K562 (cell line): ENCODE measurements around the gene MBD3. TPM values are rescaled to one million over a fixed set of nuclear protein-coding genes. Genes with fewer than 3 reads are reported as not detected.
A peak's percentile ranks its signal among the peaks of the same experiment; 100 is the strongest.

Experiments used
- BACH1 ChIP-seq: fragments of 200-800 bp; sonication (Bioruptor generic); IDR thresholded peaks from 2 replicates; pipeline ENCODE4 v1.6.1; 2016; ENCODE audit warnings: missing genetic modification characterization, missing compliant biosample characterization
- E2F5 ChIP-seq: sonication (generic); formaldehyde crosslinking; IDR thresholded peaks from 2 replicates; pipeline ENCODE4 v1.8.0; 2022; ENCODE audit warnings: mild to moderate bottlenecking, missing genetic modification reagents
- EP400 ChIP-seq: fragments of 450-650 bp; IDR thresholded peaks from 2 replicates; pipeline ENCODE4 v1.6.1; 2017; ENCODE audit warnings: antibody characterized with exemption, mild to moderate bottlenecking, moderate library complexity
- GABPB1 ChIP-seq: sonication (generic); formaldehyde crosslinking; IDR thresholded peaks from 2 replicates; pipeline ENCODE4 v1.8.0; 2022; ENCODE audit warnings: mild to moderate bottlenecking, missing genetic modification reagents
- GATAD2A ChIP-seq: fragments of 450-650 bp; IDR thresholded peaks from 2 replicates; pipeline ENCODE4 v1.6.1; 2017
- HDAC1 ChIP-seq, 2 experiments: fragments of 450-650 bp; IDR thresholded peaks; 2 replicates each; pipeline ENCODE4 v1.6.1; 2016 to 2017; ENCODE audit warnings: inconsistent platforms in 1 of 2, mild to moderate bottlenecking in 1 of 2, moderate library complexity in 1 of 2
- JUND ChIP-seq, 2 experiments: IDR thresholded peaks; 2 replicates in 1 of 2; 3 replicates in 1 of 2; pipeline ENCODE4 v1.6.1; 2011; ENCODE audit warnings: borderline replicate concordance in 2 of 2, low read depth in 2 of 2, low read length in 2 of 2, improper control_type of control experiment in 1 of 2, missing biosample characterization in 1 of 2, missing genetic modification characterization in 1 of 2, missing genetic modification reagents in 1 of 2
- MECOM ChIP-seq: fragments of 250-450 bp; sonication (Bioruptor Pico); IDR thresholded peaks from 2 replicates; pipeline ENCODE4 v1.8.0; 2022; ENCODE audit warnings: inconsistent platforms
- MXI1 ChIP-seq: IDR thresholded peaks from 2 replicates; pipeline ENCODE4 v1.6.1; 2011; ENCODE audit warnings: low read depth, mild to moderate bottlenecking, improper control_type of control experiment, low read length
- NFXL1 ChIP-seq: fragments of 450-650 bp; formaldehyde crosslinking; IDR thresholded peaks from 2 replicates; pipeline ENCODE4 v1.4.0; 2021; ENCODE audit warnings: mild to moderate bottlenecking
- RNF2 ChIP-seq: sonication (generic); IDR thresholded peaks from 2 replicates; pipeline ENCODE4 v1.6.1; 2016
- SMAD4 ChIP-seq: fragments of 250-450 bp; sonication (Bioruptor Pico); conservative IDR thresholded peaks from 2 replicates; pipeline ENCODE4 v1.8.0; 2021; ENCODE audit warnings: inconsistent platforms, mild to moderate bottlenecking, moderate library complexity
- SRSF3 ChIP-seq: fragments of 200-400 bp; formaldehyde crosslinking; IDR thresholded peaks from 2 replicates; pipeline ENCODE4 v1.6.1; 2016; ENCODE audit warnings: mild to moderate bottlenecking, low read length, moderate library complexity; ENCODE audit not compliant: insufficient read depth
- STAT6 ChIP-seq: sonication (generic); formaldehyde crosslinking; IDR thresholded peaks from 2 replicates; pipeline ENCODE4 v1.8.1; 2023; ENCODE audit warnings: mild to moderate bottlenecking, missing genetic modification reagents
- TCFL5 ChIP-seq: fragments of 250-450 bp; sonication (Bioruptor Pico); conservative IDR thresholded peaks from 2 replicates; pipeline ENCODE4 v1.6.1; 2021; ENCODE audit warnings: mild to moderate bottlenecking, moderate library complexity, matching md5 sums
- TEAD4 ChIP-seq, 2 experiments: sonication (generic) in 1 of 2; formaldehyde crosslinking in 1 of 2; IDR thresholded peaks; 2 replicates each; pipeline versions ENCODE4 v1.6.1 to v1.8.0; 2012 to 2022; ENCODE audit warnings: borderline replicate concordance in 1 of 2, inconsistent platforms in 1 of 2, low read length in 1 of 2, mild to moderate bottlenecking in 1 of 2, missing genetic modification reagents in 1 of 2
- TGIF2 ChIP-seq: sonication (generic); formaldehyde crosslinking; IDR thresholded peaks from 2 replicates; pipeline ENCODE4 v1.8.1; 2022; ENCODE audit warnings: mild to moderate bottlenecking, missing genetic modification reagents, moderate library complexity
- WHSC1 ChIP-seq: IDR thresholded peaks from one replicate; pipeline ENCODE4 v1.6.1; 2012; ENCODE audit warnings: low read length, control low read depth, inconsistent platforms
- XRCC5 ChIP-seq: fragments of 200-400 bp; formaldehyde crosslinking; IDR thresholded peaks from 2 replicates; pipeline ENCODE4 v1.6.1; 2017; ENCODE audit warnings: low read depth, mild to moderate bottlenecking, low read length
- YY1 ChIP-seq, 3 experiments: IDR thresholded peaks; 2 replicates each; pipeline ENCODE4 v1.6.1; 2011; ENCODE audit warnings: low read length in 2 of 3, mild to moderate bottlenecking in 2 of 3, moderate library complexity in 2 of 3, borderline replicate concordance in 1 of 3, control low read depth in 1 of 3, low read depth in 1 of 3; ENCODE audit not compliant: insufficient read depth in 3 of 3, insufficient replicate concordance in 2 of 3, control insufficient read depth in 1 of 3, insufficient read length in 1 of 3; ENCODE audit errors: extremely low read depth in 1 of 3
- ZNF24 ChIP-seq: fragments of 450-650 bp; IDR thresholded peaks from 2 replicates; pipeline ENCODE4 v1.6.1; 2016
- polyA plus RNA-seq, 8 experiments: library from polyadenylated mRNA; depleted of rRNA in 4 of 8; stranded (reverse) in 5 of 8; unstranded in 3 of 8; fragments of >200 nt; fragmentation: Nextera tagmentation in 2 of 8; fragmentation: Illumina TruSeq in 1 of 8; extraction: Ambion mirVana in 2 of 8; extraction: Trizol in 1 of 8; gene quantifications; 2 replicates each; pipeline versions ENCODE4 v1.2.1 to v1.2.3, GENCODE V29; 2011 to 2014; ENCODE audit warnings: inconsistent platforms in 1 of 8, missing spikeins in 1 of 8
- total RNA-seq, 7 experiments: library from RNA; depleted of rRNA in 6 of 7; stranded (reverse); fragments of >200 nt in 6 of 7; fragmentation: Illumina TruSeq in 2 of 7; extraction: Trizol in 2 of 7; gene quantifications; 2 replicates each; pipeline versions ENCODE4 v1.2.1 to v1.2.3, GENCODE V29; 2011 to 2021; ENCODE audit warnings: low replicate concordance in 1 of 7

Gene MBD3
- total and polyA plus RNA-seq, 9 of the 15 experiments (the other 6 are each of a cell fraction or from before 2014, with no cell fraction given), result 0.24 to 137 (median 30.9) TPM

- TF ChIP-seq BACH1 (tag), result no peak
- TF ChIP-seq TCFL5 (CRISPR knock-in tag), result no peak
- peak in 1 of 2 experiments; percentile 80; a peak in 2 of 4 replicates for TF ChIP-seq HDAC1 (IDR thresholded peaks at IDR 0.05)
- TF ChIP-seq NFXL1 (CRISPR knock-in tag), result no peak
- peak; percentile 49; the same call in 1 of the 2 replicates for TF ChIP-seq TEAD4 (IDR thresholded peaks at IDR 0.05; ENCODE audit: low read length)
- no peak; the same call in 1 of the 2 replicates for TF ChIP-seq TEAD4 (CRISPR knock-in tag; IDR thresholded peaks at IDR 0.05; ENCODE audit: borderline replicate concordance)
- TF ChIP-seq GABPB1 (CRISPR knock-in tag), result peak; percentile 81
- peak; percentile 90 for TF ChIP-seq EP400
- TF ChIP-seq STAT6 (CRISPR knock-in tag), result peak; percentile 68; the same call in 1 of the 2 replicates
- TF ChIP-seq RNF2, result no peak
- TF ChIP-seq JUND (IDR thresholded peaks at IDR 0.05; ENCODE audit: borderline replicate concordance, low read depth, low read length), result no peak; the same call in 1 of the 2 replicates
- TF ChIP-seq JUND (tag; IDR thresholded peaks at IDR 0.05; ENCODE audit: borderline replicate concordance, low read depth, low read length), result peak; percentile 56; the same call in 1 of the 3 replicates
- 0 out of 2 replicates have a peak, but pooled peaks have one; percentile 10 for TF ChIP-seq E2F5 (CRISPR knock-in tag)
- TF ChIP-seq YY1 (IDR thresholded peaks at IDR 0.05; ENCODE audit: borderline replicate concordance in 1 of 3, control insufficient read depth in 1 of 3, extremely low read depth in 1 of 3, insufficient read depth in 3 of 3, insufficient read length in 1 of 3, insufficient replicate concordance in 2 of 3, low read depth in 1 of 3, low read length in 2 of 3), result peak in 1 of 3 experiments; percentile 59
- TF ChIP-seq WHSC1, result no peak
- no peak; the same call in 1 of the 2 replicates for TF ChIP-seq XRCC5
- TF ChIP-seq TGIF2 (CRISPR knock-in tag), result 0 out of 2 replicates have a peak, but pooled peaks have one; percentile 51
- TF ChIP-seq MXI1, result peak; percentile 82; the same call in 1 of the 2 replicates
- TF ChIP-seq SMAD4 (CRISPR knock-in tag), result 0 out of 2 replicates have a peak, but pooled peaks have one; percentile 40
- peak; percentile 14; the same call in 1 of the 2 replicates for TF ChIP-seq GATAD2A
- TF ChIP-seq SRSF3, result no peak
- TF ChIP-seq ZNF24, result no peak; the same call in 1 of the 2 replicates
- no peak for TF ChIP-seq MECOM (CRISPR knock-in tag)
Observed at GRCh38 chr19:1605236-1606137, 12.8 kb upstream of the MBD3 start, which contains the start of gene UQCR11 (continued).
